GM21447 (cell line): ENCODE measurements around the gene C1QB.

Experiments used
- ATAC-seq: cut with Tn5 transposase; IDR thresholded peaks from one replicate; pipeline ENCODE4 v1.9.1; 2021; ENCODE audit not compliant: unreplicated experiment

The C1QB gene

GRCh38 chr1:22652881-22653316, at the start of gene C1QB:
Gene C1QB, plus strand, starts transcription at chr1:22653236. Its CDS starts 6,227 bp downstream, at chr1:22659463.
- ATAC-seq, result no peak

- no peak for ATAC-seq
Measured at GRCh38 chr1:22606161-22606560, 46.9 kb upstream of the C1QB start.

- no peak for ATAC-seq
Measured at GRCh38 chr1:22607154-22607553, 45.9 kb upstream of the C1QB start.

- no peak for ATAC-seq
Measured at GRCh38 chr1:22608361-22608760, 44.7 kb upstream of the C1QB start.

- no peak for ATAC-seq
Measured at GRCh38 chr1:22609291-22609690, 43.7 kb upstream of the C1QB start.

- ATAC-seq, result no peak
Measured at GRCh38 chr1:22611530-22611947, 41.5 kb upstream of the C1QB start.

- ATAC-seq, result no peak
Measured at GRCh38 chr1:22612671-22613571, 40.1 kb upstream of the C1QB start.

GRCh38 chr1:22613572-22613918, 39.5 kb upstream of the C1QB start:
- ATAC-seq, result no peak

- no peak for ATAC-seq
Measured at GRCh38 chr1:22613951-22614350, 39.1 kb upstream of the C1QB start.

GRCh38 chr1:22615886-22616285, 37.1 kb upstream of the C1QB start:
- no peak for ATAC-seq

- ATAC-seq, result no peak
Measured at GRCh38 chr1:22616571-22616970, 36.5 kb upstream of the C1QB start.

- ATAC-seq, result no peak
Measured at GRCh38 chr1:22618056-22618455, 35.0 kb upstream of the C1QB start.

- ATAC-seq, result no peak
Measured at GRCh38 chr1:22619252-22619651, 33.8 kb upstream of the C1QB start.

- ATAC-seq, result no peak
Measured at GRCh38 chr1:22619798-22620197, 33.2 kb upstream of the C1QB start.

GRCh38 chr1:22621761-22622160, 31.3 kb upstream of the C1QB start:
- ATAC-seq, result no peak

- ATAC-seq, result no peak
Measured at GRCh38 chr1:22625262-22625925, 27.6 kb upstream of the C1QB start.

GRCh38 chr1:22626237-22627157, 26.5 kb upstream of the C1QB start:
- no peak for ATAC-seq

- no peak for ATAC-seq
Measured at GRCh38 chr1:22627331-22627730, 25.7 kb upstream of the C1QB start.

GRCh38 chr1:22628698-22629444, 24.2 kb upstream of the C1QB start:
- ATAC-seq, result no peak

GRCh38 chr1:22629886-22630285, 23.1 kb upstream of the C1QB start:
- ATAC-seq, result no peak
